HEK293 (cell line): ENCODE measurements around the gene OR2F2.

Experiments
- BCL11A ChIP-seq: fragments of 450-650 bp; formaldehyde crosslinking; IDR thresholded peaks from 2 replicates; pipeline ENCODE4 v1.5.1; 2016; ENCODE audit warnings: low read depth, missing biosample characterization, missing genetic modification characterization
- GLI4 ChIP-seq: fragments of 450-650 bp; formaldehyde crosslinking; IDR thresholded peaks from 2 replicates; pipeline ENCODE4 v1.5.1; 2016; ENCODE audit warnings: missing biosample characterization, missing genetic modification characterization
- GLIS2 ChIP-seq: fragments of 450-650 bp; formaldehyde crosslinking; IDR thresholded peaks from 2 replicates; pipeline ENCODE4 v1.5.1; 2016; ENCODE audit warnings: missing biosample characterization, missing genetic modification characterization
- HIC1 ChIP-seq: fragments of 450-650 bp; formaldehyde crosslinking; IDR thresholded peaks from 2 replicates; pipeline ENCODE4 v1.5.1; 2016; ENCODE audit warnings: missing biosample characterization, missing genetic modification characterization
- HOXD13 ChIP-seq: sonication (generic); formaldehyde crosslinking; IDR thresholded peaks from 2 replicates; pipeline ENCODE4 v1.8.0; 2022; ENCODE audit warnings: missing genetic modification reagents, borderline replicate concordance
- KLF16 ChIP-seq: fragments of 450-650 bp; formaldehyde crosslinking; IDR thresholded peaks from 2 replicates; pipeline ENCODE4 v1.5.1; 2017; ENCODE audit warnings: missing biosample characterization, missing genetic modification characterization
- KLF9 ChIP-seq: fragments of 450-650 bp; formaldehyde crosslinking; IDR thresholded peaks from 2 replicates; pipeline ENCODE4 v1.5.1; 2016; ENCODE audit warnings: missing biosample characterization, missing genetic modification characterization, low read depth
- OSR2 ChIP-seq: fragments of 450-650 bp; formaldehyde crosslinking; IDR thresholded peaks from 2 replicates; pipeline ENCODE4 v1.5.1; 2016; ENCODE audit warnings: missing biosample characterization, missing genetic modification characterization
- RBAK ChIP-seq: fragments of 450-650 bp; formaldehyde crosslinking; IDR thresholded peaks from 2 replicates; pipeline ENCODE4 v1.5.1; 2016; ENCODE audit warnings: missing biosample characterization, missing genetic modification characterization
- SALL2 ChIP-seq: fragments of 450-650 bp; formaldehyde crosslinking; IDR thresholded peaks from 2 replicates; pipeline ENCODE4 v1.5.0; 2017; ENCODE audit warnings: missing biosample characterization, mild to moderate bottlenecking, missing genetic modification characterization, borderline replicate concordance
- SCRT1 ChIP-seq: fragments of 450-650 bp; formaldehyde crosslinking; IDR thresholded peaks from 2 replicates; pipeline ENCODE4 v1.5.1; 2016; ENCODE audit warnings: missing biosample characterization, missing genetic modification characterization, borderline replicate concordance
- TSHZ1 ChIP-seq: fragments of 450-650 bp; formaldehyde crosslinking; IDR thresholded peaks from 2 replicates; pipeline ENCODE4 v1.5.1; 2016; ENCODE audit warnings: missing biosample characterization, missing genetic modification characterization, borderline replicate concordance
- ZBTB17 ChIP-seq: fragments of 450-650 bp; formaldehyde crosslinking; IDR thresholded peaks from 2 replicates; pipeline ENCODE4 v1.5.1; 2016; ENCODE audit warnings: missing biosample characterization, missing genetic modification characterization
- ZBTB20 ChIP-seq: fragments of 450-650 bp; formaldehyde crosslinking; IDR thresholded peaks from 2 replicates; pipeline ENCODE4 v1.5.1; 2016; ENCODE audit warnings: missing biosample characterization, missing genetic modification characterization
- ZFP3 ChIP-seq: fragments of 450-650 bp; formaldehyde crosslinking; IDR thresholded peaks from 2 replicates; pipeline ENCODE4 v1.5.1; 2016; ENCODE audit warnings: low read depth, missing biosample characterization, missing genetic modification characterization
- ZNF146 ChIP-seq: fragments of 450-650 bp; formaldehyde crosslinking; IDR thresholded peaks from 2 replicates; pipeline ENCODE4 v1.5.1; 2016; ENCODE audit warnings: missing biosample characterization, missing genetic modification characterization
- ZNF148 ChIP-seq: fragments of 450-650 bp; formaldehyde crosslinking; IDR thresholded peaks from 2 replicates; pipeline ENCODE4 v1.5.0; 2017; ENCODE audit warnings: missing biosample characterization, missing genetic modification characterization, borderline replicate concordance
- ZNF175 ChIP-seq: fragments of 450-650 bp; formaldehyde crosslinking; IDR thresholded peaks from 2 replicates; pipeline ENCODE4 v1.5.1; 2016; ENCODE audit warnings: missing biosample characterization, missing genetic modification characterization
- ZNF324 ChIP-seq: fragments of 450-650 bp; formaldehyde crosslinking; IDR thresholded peaks from 2 replicates; pipeline ENCODE4 v1.5.1; 2016; ENCODE audit warnings: missing biosample characterization, missing genetic modification characterization
- ZNF560 ChIP-seq: fragments of 450-650 bp; formaldehyde crosslinking; IDR thresholded peaks from 2 replicates; pipeline ENCODE4 v1.5.1; 2017; ENCODE audit warnings: missing biosample characterization, missing genetic modification characterization, borderline replicate concordance
- ZNF571 ChIP-seq: fragments of 450-650 bp; formaldehyde crosslinking; IDR thresholded peaks from 2 replicates; pipeline ENCODE4 v1.5.0; 2017; ENCODE audit warnings: missing biosample characterization, missing genetic modification characterization
- ZNF624 ChIP-seq: fragments of 450-650 bp; formaldehyde crosslinking; IDR thresholded peaks from 2 replicates; pipeline ENCODE4 v1.5.1; 2017; ENCODE audit warnings: missing biosample characterization, missing genetic modification characterization
- ZNF785 ChIP-seq: fragments of 450-650 bp; formaldehyde crosslinking; IDR thresholded peaks from 2 replicates; pipeline ENCODE4 v1.5.1; 2016; ENCODE audit warnings: missing biosample characterization, missing genetic modification characterization
- TF ChIP-seq, protein P1 (sequence below): fragments of 450-650 bp; formaldehyde crosslinking; IDR thresholded peaks from 2 replicates; pipeline ENCODE4 v1.5.1; 2016; ENCODE audit warnings: missing biosample characterization, missing genetic modification characterization
- TF ChIP-seq, protein P2 (sequence below): fragments of 450-650 bp; formaldehyde crosslinking; IDR thresholded peaks from 2 replicates; pipeline ENCODE4 v1.5.1; 2017; ENCODE audit warnings: missing biosample characterization, missing genetic modification characterization

Gene OR2F2

GRCh38 chr7:143901668-143902331 lies 33.2 kb upstream of the OR2F2 start, which contains the start of gene TCAF1 (continued):
- TF ChIP-seq ZNF148 (tag by site-specific recombination), result no peak
- no peak for TF ChIP-seq HOXD13 (CRISPR knock-in tag)
- TF ChIP-seq GLIS2 (tag by site-specific recombination), result peak; percentile 91
- TF ChIP-seq ZFP3 (tag by site-specific recombination), result no peak
- no peak for TF ChIP-seq ZNF571
- TF ChIP-seq ZNF324 (tag by site-specific recombination), result no peak
- TF ChIP-seq, protein P1, sequence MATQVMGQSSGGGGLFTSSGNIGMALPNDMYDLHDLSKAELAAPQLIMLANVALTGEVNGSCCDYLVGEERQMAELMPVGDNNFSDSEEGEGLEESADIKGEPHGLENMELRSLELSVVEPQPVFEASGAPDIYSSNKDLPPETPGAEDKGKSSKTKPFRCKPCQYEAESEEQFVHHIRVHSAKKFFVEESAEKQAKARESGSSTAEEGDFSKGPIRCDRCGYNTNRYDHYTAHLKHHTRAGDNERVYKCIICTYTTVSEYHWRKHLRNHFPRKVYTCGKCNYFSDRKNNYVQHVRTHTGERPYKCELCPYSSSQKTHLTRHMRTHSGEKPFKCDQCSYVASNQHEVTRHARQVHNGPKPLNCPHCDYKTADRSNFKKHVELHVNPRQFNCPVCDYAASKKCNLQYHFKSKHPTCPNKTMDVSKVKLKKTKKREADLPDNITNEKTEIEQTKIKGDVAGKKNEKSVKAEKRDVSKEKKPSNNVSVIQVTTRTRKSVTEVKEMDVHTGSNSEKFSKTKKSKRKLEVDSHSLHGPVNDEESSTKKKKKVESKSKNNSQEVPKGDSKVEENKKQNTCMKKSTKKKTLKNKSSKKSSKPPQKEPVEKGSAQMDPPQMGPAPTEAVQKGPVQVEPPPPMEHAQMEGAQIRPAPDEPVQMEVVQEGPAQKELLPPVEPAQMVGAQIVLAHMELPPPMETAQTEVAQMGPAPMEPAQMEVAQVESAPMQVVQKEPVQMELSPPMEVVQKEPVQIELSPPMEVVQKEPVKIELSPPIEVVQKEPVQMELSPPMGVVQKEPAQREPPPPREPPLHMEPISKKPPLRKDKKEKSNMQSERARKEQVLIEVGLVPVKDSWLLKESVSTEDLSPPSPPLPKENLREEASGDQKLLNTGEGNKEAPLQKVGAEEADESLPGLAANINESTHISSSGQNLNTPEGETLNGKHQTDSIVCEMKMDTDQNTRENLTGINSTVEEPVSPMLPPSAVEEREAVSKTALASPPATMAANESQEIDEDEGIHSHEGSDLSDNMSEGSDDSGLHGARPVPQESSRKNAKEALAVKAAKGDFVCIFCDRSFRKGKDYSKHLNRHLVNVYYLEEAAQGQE, result 0 out of 2 replicates have a peak, but pooled peaks have one; percentile 23
- no peak for TF ChIP-seq SCRT1 (tag by site-specific recombination)
- peak; percentile 97 for TF ChIP-seq ZBTB20 (tag by site-specific recombination)
- peak; percentile 38; the same call in 1 of the 2 replicates for TF ChIP-seq OSR2 (tag by site-specific recombination)
- 0 out of 2 replicates have a peak, but pooled peaks have one; percentile 20 for TF ChIP-seq RBAK (tag by site-specific recombination)
- TF ChIP-seq, protein P2, sequence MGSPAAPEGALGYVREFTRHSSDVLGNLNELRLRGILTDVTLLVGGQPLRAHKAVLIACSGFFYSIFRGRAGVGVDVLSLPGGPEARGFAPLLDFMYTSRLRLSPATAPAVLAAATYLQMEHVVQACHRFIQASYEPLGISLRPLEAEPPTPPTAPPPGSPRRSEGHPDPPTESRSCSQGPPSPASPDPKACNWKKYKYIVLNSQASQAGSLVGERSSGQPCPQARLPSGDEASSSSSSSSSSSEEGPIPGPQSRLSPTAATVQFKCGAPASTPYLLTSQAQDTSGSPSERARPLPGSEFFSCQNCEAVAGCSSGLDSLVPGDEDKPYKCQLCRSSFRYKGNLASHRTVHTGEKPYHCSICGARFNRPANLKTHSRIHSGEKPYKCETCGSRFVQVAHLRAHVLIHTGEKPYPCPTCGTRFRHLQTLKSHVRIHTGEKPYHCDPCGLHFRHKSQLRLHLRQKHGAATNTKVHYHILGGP (tag by site-specific recombination), result no peak
- TF ChIP-seq KLF16 (tag by site-specific recombination), result 0 out of 2 replicates have a peak, but pooled peaks have one; percentile 38
- TF ChIP-seq ZNF175 (tag by site-specific recombination), result no peak
- TF ChIP-seq ZNF146 (tag by site-specific recombination), result no peak
- TF ChIP-seq GLI4 (tag by site-specific recombination), result 0 out of 2 replicates have a peak, but pooled peaks have one; percentile 37
- peak; percentile 90 for TF ChIP-seq KLF9 (tag by site-specific recombination)
- no peak for TF ChIP-seq TSHZ1 (tag by site-specific recombination)
- TF ChIP-seq BCL11A (tag by site-specific recombination), result peak; percentile 68; the same call in 1 of the 2 replicates
- TF ChIP-seq ZNF785, result no peak
- peak; percentile 62 for TF ChIP-seq ZBTB17 (tag by site-specific recombination)
- TF ChIP-seq SALL2, result no peak
- no peak for TF ChIP-seq ZNF560
- TF ChIP-seq ZNF624, result no peak
- TF ChIP-seq HIC1 (tag by site-specific recombination), result no peak
